ENCODE results near the gene RER1.

RER1 gene

GRCh38 chr1:2376931-2377672, 14.5 kb upstream of the RER1 start:
- DNase-seq: no peak

GRCh38 chr1:2377751-2378440, 13.7 kb upstream of the RER1 start:
- no peak for DNase-seq

GRCh38 chr1:2378441-2378851, 13.2 kb upstream of the RER1 start:
- no peak for DNase-seq

GRCh38 chr1:2378956-2379732, 12.5 kb upstream of the RER1 start:
- no peak for DNase-seq

GRCh38 chr1:2379733-2380404, 11.8 kb upstream of the RER1 start:
- no peak for DNase-seq

GRCh38 chr1:2380816-2381591, 10.6 kb upstream of the RER1 start:
- no peak for DNase-seq

- DNase-seq: peak; percentile 72
These were observed 9.7 kb upstream of the RER1 start for GRCh38 chr1:2381741-2382620.

- no peak for DNase-seq
These were observed 8.8 kb upstream of the RER1 start for GRCh38 chr1:2382621-2383361.

GRCh38 chr1:2383576-2383975, 8.1 kb upstream of the RER1 start:
- DNase-seq: no peak

- DNase-seq: no peak
These were observed 7.3 kb upstream of the RER1 start for GRCh38 chr1:2384130-2384860.

GRCh38 chr1:2384941-2385481, 6.6 kb upstream of the RER1 start:
- no peak for DNase-seq

GRCh38 chr1:2385606-2386280, 5.9 kb upstream of the RER1 start:
- DNase-seq: no peak

GRCh38 chr1:2386636-2387611, 4.7 kb upstream of the RER1 start:
- DNase-seq: no peak

GRCh38 chr1:2388004-2388913, 3.4 kb upstream of the RER1 start:
- no peak for DNase-seq

- no peak for DNase-seq
These were observed 2.0 kb upstream of the RER1 start for GRCh38 chr1:2389644-2390043.

- no peak for DNase-seq
These were observed 379 bp downstream of the RER1 start for GRCh38 chr1:2391931-2392509.

Measured in T1000 (cell line).